ENCODE data around the gene TMEM132D. TPM values are rescaled to one million over a fixed set of nuclear protein-coding genes. Genes with fewer than 3 reads are reported as not detected.

TMEM132D gene
- total and polyA plus RNA-seq, 2 of the 8 experiments (the other 6 are each of a cell fraction or from before 2014, with no cell fraction given): 3.5 to 10.1 TPM

- TF ChIP-seq SUZ12 (IDR thresholded peaks at IDR 0.05; ENCODE audit: low read length) (peak; percentile 9; the same call in 1 of the 2 replicates), EGR1 (IDR thresholded peaks at IDR 0.05; ENCODE audit: borderline replicate concordance, low read depth, low read length) (no peak), JUND (IDR thresholded peaks at IDR 0.05; ENCODE audit: low read length) (no peak), PHF8 (conservative IDR thresholded peaks at IDR 0.05; ENCODE audit: low read depth, low read length) (peak; percentile 45), BCL11A (IDR thresholded peaks at IDR 0.05; ENCODE audit: low read depth in 2 of 2, low read length in 2 of 2) (no peak), ZNF274 (IDR thresholded peaks at IDR 0.05; ENCODE audit: borderline replicate concordance, extremely low read depth, low read length) (no peak), MAX (IDR thresholded peaks at IDR 0.05) (no peak), CTCF (IDR thresholded peaks at IDR 0.05; ENCODE audit: control extremely low read depth in 1 of 3, insufficient read depth in 1 of 3, low read depth in 1 of 3, low read length in 3 of 3) (peak in 1 of 3 experiments; percentile 22; a peak in 1 of 4 replicates), YY1 (IDR thresholded peaks at IDR 0.05; ENCODE audit: low read depth, low read length) (no peak), RXRA (IDR thresholded peaks at IDR 0.05; ENCODE audit: insufficient read depth, low read depth, low read length) (no peak), SP4 (IDR thresholded peaks at IDR 0.05; ENCODE audit: low read length) (0 out of 2 replicates have a peak, but pooled peaks have one; percentile 33), TAF1 (IDR thresholded peaks at IDR 0.05; ENCODE audit: low read depth, low read length) (0 out of 2 replicates have a peak, but pooled peaks have one; percentile 39), CREB1 (IDR thresholded peaks at IDR 0.05) (0 out of 2 replicates have a peak, but pooled peaks have one; percentile 11), FOSL1 (IDR thresholded peaks at IDR 0.05; ENCODE audit: insufficient read depth, low read depth, low read length) (no peak), KDM1A (IDR thresholded peaks at IDR 0.05; ENCODE audit: borderline replicate concordance, low read length) (no peak), RBBP5 (IDR thresholded peaks at IDR 0.05; ENCODE audit: borderline replicate concordance, low read depth, low read length) (no peak), ATF2 (IDR thresholded peaks at IDR 0.05; ENCODE audit: low read length) (no peak), RFX5 (IDR thresholded peaks at IDR 0.05; ENCODE audit: borderline replicate concordance, low read depth, low read length) (no peak), GABPA (IDR thresholded peaks at IDR 0.05; ENCODE audit: borderline replicate concordance, insufficient read depth, low read length) (no peak)
Measured at GRCh38 chr12:129903956-129904829, at the start of gene TMEM132D (continued).

All from H1 (cell line).